HG02970 (cell line): ENCODE measurements around the gene FBXL17.

Experiments used
- ATAC-seq: cut with Tn5 transposase; IDR thresholded peaks from one replicate; pipeline ENCODE4 v1.9.1; 2021; ENCODE audit warnings: mild to moderate bottlenecking, moderate library complexity, moderate number of reproducible peaks; ENCODE audit not compliant: unreplicated experiment, low FRiP score

The FBXL17 gene

GRCh38 chr5:107876261-107876660 is 505.6 kb downstream of the FBXL17 start:
- no peak for ATAC-seq

- ATAC-seq: no peak
Measured at GRCh38 chr5:107875833-107876232, 506.1 kb downstream of the FBXL17 start.

- ATAC-seq: no peak
Measured at GRCh38 chr5:107874795-107875194, 507.1 kb downstream of the FBXL17 start.

- ATAC-seq: no peak
Measured at GRCh38 chr5:107873877-107874276, 508.0 kb downstream of the FBXL17 start.

- ATAC-seq: no peak
Measured at GRCh38 chr5:107871023-107871422, 510.9 kb downstream of the FBXL17 start.

- ATAC-seq: no peak
Measured at GRCh38 chr5:107869438-107870115, 512.3 kb downstream of the FBXL17 start.

GRCh38 chr5:107868650-107869409 is 513.1 kb downstream of the FBXL17 start:
- ATAC-seq: no peak

GRCh38 chr5:107867266-107867665 is 514.6 kb downstream of the FBXL17 start:
- ATAC-seq: no peak

- no peak for ATAC-seq
Measured at GRCh38 chr5:107864793-107865192, 517.1 kb downstream of the FBXL17 start.

- ATAC-seq: no peak
Measured at GRCh38 chr5:107863125-107863524, 518.8 kb downstream of the FBXL17 start.

GRCh38 chr5:107861565-107861964 is 520.3 kb downstream of the FBXL17 start:
- no peak for ATAC-seq

- no peak for ATAC-seq
Measured at GRCh38 chr5:107860044-107860443, 521.9 kb downstream of the FBXL17 start.

GRCh38 chr5:107858788-107859187 is 523.1 kb downstream of the FBXL17 start:
- no peak for ATAC-seq

GRCh38 chr5:107858324-107858723 is 523.6 kb downstream of the FBXL17 start:
- no peak for ATAC-seq

GRCh38 chr5:107857785-107858184 is 524.1 kb downstream of the FBXL17 start:
- no peak for ATAC-seq

- ATAC-seq: no peak
Measured at GRCh38 chr5:107855171-107855570, 526.7 kb downstream of the FBXL17 start.

GRCh38 chr5:107853696-107854095 is 528.2 kb downstream of the FBXL17 start:
- ATAC-seq: no peak

GRCh38 chr5:107853031-107853430 is 528.9 kb downstream of the FBXL17 start:
- ATAC-seq: no peak

GRCh38 chr5:107849118-107849517 is 532.8 kb downstream of the FBXL17 start:
- no peak for ATAC-seq

GRCh38 chr5:107840592-107840991 is 541.3 kb downstream of the FBXL17 start:
- no peak for ATAC-seq

- no peak for ATAC-seq
Measured at GRCh38 chr5:107840161-107840560, 541.7 kb downstream of the FBXL17 start.

GRCh38 chr5:107835096-107835495 is 546.8 kb downstream of the FBXL17 start:
- ATAC-seq: no peak
